ENCODE data around the gene ARL6IP4.

ARL6IP4 gene

DNA sequence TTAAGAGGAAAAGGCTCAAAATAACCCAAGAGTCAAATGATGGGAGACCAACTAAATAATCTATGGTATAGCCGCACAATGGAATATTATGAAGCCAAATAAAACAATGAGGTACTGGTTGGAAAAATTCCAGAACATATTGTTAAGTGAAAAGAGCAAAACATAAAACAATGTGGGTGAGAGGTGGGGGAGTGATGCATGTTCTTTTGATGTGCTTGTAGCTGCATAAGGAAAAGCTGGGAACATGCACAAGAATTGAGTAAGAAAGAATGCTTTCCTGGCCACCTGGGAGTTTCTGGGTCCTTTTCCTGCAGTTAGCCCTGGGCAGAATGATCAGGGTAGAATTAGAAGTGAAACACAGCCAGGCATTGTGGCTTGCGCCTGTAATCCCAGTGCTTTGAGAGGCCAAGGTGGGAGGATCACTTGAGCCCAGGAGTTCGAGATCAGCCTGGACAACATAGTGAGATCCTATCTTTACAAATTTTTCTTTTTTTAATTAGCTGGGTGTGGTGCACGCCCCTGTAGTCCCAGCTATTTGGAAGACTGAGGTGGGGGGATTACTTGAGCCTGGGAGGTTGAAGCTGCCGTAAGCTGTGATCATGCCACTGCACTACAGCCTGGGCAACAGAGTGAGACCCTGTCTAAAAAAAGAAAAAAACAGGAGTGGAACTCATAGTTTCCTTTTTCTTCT lies 22.1 kb upstream of the ARL6IP4 start:
- no peak for DNase-seq (ENCODE audit: low read depth, low spot score)

DNA sequence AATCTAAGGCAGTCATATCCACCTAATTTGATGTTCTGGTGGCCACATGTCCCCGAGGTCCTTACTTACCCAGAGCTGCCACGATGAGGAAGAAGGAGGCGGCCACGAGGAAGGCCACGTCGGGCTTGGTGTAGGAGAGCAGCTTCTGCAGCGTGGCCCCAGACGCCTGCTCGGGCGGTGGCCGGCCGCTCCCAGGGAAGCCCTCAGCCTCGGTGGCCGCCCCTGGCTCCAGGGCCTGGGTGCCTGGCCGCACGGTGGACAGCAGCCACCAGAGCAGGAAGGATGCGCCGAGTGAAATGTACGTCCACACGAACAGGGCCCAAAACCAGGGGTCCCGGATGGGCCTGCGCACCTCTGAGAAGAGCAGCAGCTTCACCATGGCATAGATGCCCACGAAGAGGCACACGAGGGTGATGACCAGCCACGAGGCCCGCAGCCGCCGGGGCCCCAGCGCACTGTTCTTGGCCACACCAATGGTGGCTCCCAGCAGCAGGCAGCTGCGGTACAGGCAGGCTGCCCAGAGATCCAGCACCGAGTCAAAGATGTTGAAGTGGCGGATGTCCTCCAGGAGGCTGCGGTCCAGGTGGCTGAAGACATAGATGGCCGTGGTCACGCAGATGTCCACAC lies 20.8 kb upstream of the ARL6IP4 start:
- DNase-seq (ENCODE audit: low read depth, low spot score): no peak

DNA sequence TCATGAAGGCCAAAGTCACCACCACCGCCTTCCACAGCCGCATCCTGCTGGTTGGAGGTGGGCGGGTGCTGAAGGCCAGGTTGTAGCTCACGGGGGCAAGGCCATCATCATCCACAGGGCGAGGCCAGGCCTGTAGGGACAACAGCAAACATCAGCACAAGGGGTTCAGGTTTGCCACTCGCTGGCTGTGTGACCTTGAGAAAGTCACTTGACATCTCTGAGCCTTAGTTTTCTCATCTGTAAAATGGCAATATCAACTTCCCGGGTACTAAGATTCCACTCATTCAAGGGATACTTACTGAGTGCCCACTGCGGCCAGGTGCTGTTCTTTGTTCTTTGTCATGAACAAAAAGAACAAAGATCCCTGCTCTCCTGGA lies 20.3 kb upstream of the ARL6IP4 start:
- DNase-seq (ENCODE audit: low read depth, low spot score): no peak

DNA sequence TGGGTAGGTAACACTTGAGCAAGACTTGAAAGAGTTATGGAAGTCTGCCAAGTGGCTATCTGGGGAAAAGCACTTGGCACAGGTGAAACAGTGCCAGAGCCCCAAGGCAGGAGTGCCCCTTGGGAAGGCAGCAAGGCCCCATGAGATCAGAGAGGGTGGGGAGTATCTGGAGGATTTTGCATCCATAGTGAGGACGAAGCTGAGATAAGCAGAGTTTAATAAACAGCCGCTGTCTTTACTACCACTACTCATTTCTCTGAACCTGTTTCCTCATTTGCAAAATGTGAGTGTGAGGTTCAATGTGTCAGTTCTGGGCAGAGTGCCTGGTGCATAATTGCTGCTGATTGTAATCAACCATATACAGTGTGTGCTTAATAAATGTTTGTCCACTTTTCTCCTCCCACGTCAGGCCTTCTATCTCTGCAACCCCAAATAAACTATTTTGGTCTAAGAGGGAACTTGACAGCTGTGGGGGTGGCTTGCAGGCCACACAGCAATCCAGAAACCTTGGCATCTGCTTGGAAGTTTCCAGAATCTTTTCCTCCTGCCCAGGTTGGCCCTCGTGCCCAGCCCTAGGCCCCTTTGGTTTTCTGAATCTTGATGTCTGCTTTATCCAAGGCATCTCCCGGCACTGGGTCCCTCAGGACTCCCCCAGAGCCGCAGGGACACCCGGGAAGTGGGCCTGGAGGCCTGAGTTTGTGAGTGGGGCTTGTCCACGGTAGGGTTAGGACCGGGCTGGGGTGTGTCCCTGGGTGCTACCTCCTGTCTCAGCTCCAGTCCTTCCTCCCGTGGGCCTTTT lies 18.8 kb upstream of the ARL6IP4 start:
- no peak for DNase-seq (ENCODE audit: low read depth, low spot score)

DNA sequence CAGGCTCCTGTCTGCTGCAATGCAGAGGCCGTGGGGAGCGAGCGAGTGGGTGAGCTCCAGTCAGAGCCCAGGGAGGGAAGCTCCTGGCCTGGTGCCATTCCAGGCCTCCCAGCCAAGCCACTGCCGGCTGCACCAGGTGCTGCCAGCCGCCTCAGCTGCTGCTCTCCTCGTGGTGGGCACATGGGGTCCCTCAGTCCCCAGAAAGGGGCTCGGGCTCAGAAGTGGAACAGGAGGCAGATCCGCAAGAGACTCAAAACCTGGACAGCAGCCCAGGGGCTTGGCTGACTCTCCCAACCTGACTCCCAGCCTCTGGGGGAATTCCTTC lies 16.6 kb upstream of the ARL6IP4 start:
- no peak for DNase-seq (ENCODE audit: low read depth, low spot score)

DNA sequence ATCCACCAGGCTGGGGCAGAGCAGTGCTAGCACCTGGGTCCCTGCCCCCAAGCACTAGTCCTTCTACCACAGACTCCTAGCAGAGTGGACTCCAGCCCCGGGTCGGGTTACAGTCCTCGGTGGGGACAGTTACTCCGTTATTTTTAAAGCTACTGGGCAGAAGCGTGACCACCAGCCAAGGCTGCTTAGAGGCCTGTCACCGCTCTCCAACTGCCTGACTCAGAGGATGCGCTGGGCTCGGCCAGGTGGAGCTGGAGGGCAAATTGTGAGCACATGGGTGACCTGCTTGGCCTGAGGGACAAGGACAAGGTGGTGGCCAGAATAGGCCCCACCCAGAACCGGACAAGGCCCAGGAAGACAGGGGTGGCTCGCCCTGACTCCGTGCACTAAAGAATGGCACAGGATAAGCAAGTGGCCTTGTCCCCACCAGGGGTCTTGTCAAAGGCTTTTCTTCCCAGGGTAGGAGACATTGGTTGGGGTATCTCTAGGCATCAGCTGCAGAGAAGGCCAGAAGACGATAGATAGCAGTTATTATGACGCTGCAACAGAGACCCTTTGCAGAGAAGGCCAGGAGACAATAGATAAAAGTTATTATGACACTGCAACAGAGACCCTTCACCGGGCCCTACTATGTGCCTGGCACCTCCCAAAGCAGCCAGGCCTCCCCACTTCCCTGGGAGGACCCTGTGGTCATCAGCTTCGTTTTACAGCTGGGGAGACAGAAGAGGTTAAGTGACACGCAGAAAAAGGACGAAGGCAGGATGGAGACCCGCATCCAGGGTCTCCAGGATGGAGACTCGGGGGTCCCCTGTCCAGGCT lies 15.8 kb upstream of the ARL6IP4 start:
- no peak for DNase-seq (ENCODE audit: low read depth, low spot score)

DNA sequence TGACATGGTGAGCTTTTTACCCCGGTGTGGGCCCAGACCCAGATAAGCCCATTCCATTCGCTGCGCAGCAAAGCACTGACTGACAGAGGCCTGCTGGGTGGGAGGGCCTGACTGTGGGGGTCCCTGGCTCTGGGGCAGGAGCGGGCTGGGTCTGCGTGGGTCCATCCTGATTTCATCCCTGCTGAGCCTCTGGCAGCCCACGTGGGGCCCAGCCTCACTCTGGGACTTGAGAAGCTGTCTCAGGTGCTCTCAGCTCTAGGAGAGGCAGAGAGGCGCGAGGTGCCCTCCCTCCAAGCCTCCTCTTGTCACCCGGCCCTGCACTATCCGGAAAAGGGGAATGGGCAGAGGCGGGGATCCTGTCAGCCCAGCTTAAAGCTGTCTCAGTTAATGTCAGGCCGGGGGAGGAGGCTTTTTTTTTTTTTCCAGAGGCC lies 15.1 kb upstream of the ARL6IP4 start:
- no peak for DNase-seq (ENCODE audit: low read depth, low spot score)

DNA sequence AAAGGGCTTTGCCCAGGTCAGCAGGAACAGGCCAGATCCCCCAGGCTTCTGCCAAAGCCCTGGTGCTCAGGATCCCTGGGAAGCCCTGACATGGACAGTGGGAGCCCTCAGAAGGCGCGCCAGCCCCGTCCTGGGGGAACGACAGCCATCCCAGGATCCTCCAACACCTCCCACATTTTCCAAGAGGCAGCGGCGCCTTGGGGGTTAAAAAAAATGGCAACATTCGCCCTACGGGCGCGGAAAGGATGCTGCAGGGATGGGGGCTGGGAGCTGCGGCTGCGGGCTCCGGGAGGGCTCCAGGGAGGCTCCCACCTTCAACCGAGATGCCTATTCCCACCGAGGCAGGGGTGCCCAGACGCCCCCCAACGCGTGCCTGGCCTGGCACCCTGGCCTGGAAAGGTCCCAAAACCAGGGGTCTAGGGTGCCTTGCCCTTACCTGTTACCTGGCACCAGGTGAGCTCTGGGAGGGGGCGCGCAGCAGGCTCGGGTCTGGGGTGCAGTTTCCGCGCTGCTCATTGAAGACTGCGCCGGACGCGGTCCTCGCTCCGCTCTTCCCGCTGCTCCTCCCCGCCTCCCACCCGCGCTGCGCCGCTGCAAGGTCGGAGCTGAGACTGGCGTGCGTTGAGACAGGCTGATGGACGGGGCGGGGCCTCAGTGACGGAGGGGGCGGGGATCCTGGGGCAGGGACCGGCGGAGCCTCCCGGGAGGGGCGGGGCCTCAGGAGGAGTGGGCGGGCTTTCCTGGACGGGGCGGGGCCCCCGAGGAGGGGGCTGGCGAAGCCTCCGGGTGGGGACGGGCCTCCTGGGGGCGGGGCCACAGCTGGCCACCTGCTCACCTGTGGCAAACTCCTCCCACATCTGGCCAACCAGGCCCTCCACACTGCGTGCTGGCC lies 14.4 kb upstream of the ARL6IP4 start, which contains the start of gene ABCB9:
ABCB9 (minus strand) TSS at position 613 of the 892 bp plus-strand sequence. CDS start 6,228 bp downstream, outside the sequence.
- DNase-seq (ENCODE audit: low read depth, low spot score): no peak

DNA sequence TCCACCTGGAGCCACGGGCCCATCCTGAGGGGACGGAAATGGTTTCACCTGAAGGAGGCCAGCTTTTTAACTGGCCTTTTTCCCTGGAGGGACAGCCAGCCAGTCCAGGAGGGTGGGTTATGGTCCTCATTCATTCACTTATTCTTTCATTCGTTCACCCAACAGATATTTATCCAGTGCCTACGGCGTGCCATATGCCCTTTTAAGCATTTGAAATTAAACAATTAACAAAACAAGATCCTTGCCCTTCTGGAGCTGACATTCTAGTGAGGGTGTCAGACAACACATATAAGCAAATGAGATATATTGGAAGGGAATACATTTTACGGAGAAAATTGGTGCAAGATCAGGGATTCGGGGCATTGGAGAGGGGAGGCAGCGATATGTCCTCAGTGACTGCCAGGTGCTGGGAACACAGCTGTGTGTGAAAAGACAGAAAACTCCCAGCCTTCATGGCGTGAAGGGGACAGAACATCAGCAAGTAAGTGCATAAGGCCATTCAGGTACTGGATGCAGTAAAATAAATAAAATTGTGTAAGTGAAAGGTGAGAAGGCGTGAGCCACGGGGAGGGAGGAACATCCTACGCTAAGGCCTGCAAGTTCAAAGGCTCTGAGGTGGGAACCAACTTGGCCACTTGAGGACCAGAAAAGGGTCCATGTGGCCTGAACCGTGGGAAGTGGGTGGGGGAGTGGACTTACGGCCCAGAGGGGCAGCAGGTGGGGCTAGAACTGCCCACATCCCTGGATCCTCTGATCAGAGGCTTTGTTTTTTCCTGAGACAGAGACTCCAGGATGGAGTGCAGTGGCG lies 13.5 kb upstream of the ARL6IP4 start:
- no peak for DNase-seq (ENCODE audit: low read depth, low spot score)

DNA sequence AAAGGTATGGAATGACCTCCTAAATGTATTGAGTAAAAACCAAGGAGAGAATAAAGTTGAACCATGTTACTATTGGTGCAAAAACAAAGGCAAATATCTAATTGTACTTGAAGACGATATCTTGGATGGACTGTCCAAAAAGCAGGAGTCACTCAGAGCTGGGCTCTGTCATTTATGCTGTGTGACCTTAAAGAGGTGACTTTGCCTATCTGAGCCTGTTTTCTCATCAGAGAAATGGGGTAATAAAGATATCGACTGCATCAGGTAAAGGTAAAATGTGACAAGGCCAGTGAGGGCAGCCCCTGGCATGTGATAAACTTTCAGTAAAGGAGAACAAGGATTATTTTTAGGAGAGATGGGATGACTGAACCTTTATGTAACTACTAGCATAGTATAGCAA lies 12.4 kb upstream of the ARL6IP4 start:
- DNase-seq (ENCODE audit: low read depth, low spot score): no peak

DNA sequence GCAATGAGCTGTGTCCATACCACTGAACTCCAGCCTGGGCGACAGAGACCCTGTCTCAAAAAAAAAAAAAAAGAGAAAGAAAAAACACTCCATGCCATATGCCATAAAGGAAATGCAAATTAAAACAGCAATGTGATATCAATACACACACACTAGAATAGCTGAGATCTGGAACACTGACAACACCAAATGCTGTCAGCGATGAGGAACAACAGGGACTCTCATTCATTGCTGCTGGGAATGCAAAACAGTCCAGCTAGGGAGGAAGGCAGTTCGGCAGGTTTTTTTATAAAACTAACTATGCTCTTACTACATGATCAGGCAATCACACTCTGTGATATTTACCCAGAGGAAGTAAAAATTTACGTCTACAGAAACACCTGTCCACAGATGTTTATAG lies 10.8 kb upstream of the ARL6IP4 start:
- no peak for DNase-seq (ENCODE audit: low read depth, low spot score)

DNA sequence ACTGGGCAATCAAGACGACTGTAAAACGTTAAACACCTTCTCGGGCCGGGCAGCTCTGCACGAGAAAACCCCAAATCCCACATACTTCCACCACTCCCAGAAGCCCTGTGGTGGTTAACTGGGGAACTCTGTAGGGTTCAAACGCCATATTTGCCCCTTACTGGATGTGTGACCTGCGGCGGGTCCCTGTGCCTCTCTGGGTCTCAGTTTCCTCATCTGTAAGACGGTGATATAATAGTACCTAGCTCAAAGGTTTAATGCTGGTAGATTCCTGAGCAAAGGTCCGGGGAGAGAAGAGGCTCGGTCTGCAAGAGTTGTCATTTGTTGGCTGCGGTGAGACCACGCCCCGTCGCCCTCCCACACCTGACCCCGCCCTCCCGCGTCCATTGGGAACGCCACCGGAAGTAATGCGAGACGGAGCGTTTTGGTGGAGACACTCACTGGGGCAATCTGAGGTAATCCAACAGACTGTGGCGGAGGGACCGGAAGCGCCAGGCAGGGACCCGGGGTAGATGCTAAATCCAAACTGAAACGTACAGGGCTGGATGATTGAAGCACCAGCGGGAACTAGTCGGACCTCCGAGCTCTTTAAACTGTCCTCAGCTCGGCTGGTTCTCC lies 6.1 kb upstream of the ARL6IP4 start:
- peak; percentile 97 for DNase-seq (ENCODE audit: low read depth, low spot score)

DNA sequence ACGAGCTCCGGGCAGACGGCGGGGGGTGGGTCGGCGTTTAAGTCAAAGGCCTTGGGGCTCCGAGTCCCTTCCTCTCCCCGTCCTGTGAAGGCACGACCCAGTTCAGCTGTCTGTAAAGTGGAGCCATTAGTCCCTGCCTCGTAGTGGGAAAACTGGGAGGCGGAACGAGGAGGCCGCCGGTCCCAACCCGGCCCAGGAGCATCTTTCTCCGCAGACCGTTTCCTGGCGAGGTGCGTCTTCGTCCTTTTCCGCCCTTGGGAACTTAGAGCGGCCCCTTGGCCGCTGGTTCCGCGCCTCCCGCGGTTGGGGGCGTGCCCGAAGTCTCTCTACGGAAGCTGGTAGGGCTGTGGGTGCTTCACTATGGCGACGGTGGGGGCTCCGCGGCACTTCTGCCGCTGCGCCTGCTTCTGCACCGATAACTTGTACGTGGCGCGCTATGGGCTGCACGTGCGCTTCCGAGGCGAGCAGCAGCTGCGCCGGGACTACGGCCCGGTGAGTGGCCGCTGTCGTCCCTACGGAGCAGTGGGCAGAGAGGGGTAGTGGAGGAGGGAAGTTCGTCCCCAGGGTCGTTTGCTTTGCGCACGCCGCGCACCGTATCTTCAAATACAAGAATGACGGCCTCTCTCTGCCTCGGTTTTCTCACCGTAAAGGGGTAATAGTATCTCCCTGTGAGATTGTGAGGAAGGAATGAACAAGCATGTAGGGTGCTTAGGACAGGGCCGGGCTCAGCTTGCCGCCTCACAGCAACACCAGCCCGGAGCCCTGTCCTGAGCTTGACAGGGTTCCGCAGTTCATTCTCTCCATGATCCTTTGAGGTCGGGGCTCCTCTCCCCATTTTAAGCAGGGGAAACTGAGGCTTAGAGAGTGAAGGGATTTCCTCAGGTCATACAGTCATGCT lies 5.3 kb upstream of the ARL6IP4 start, which contains the start of gene OGFOD2:
OGFOD2 (plus strand) TSS at position 353 of the 898 bp plus-strand sequence; CDS start at position 361, 8 bp downstream.
- peak; percentile 74 for DNase-seq (ENCODE audit: low read depth, low spot score)

DNA sequence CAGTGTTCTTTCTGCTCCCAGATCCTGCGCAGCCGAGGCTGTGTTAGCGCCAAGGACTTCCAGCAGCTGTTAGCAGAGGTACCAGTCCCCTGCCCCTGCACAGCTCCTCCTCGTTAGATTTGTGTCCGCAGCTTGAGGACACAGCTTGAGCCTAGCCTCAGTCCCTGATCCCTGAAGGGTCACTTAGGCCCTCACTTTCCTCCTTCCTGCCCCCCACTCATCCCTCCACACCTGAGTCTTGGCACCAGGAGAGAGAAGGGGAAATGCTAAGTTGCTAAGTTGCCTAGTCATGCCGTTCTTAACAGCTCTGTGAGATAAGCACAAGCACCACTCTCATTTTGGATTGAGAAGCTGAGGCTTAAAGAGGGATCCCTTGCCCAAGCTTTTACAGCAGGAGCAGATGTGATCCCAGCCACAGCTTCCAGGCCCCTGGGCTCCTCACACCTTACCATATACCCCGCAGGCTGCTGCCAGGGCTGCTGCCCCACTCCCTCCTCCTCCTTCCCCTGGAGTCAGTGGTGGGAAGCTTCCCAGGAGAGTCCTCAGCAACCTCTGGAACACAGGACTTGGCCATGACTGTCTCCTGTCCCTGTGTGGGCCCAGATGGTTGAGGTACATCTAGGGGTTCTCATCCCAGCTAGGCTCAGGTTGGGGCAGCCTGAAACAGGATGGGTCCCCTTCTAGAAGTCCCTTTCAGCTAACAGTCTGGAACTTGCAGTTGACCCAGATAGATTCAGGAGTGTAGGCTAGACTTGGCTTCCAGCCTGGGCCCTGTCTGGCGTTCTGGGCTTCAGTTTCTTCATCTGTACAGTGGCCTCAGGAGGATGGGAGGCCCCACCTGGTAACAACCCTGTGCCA lies 4.5 kb upstream of the ARL6IP4 start:
- no peak for DNase-seq (ENCODE audit: low read depth, low spot score)

DNA sequence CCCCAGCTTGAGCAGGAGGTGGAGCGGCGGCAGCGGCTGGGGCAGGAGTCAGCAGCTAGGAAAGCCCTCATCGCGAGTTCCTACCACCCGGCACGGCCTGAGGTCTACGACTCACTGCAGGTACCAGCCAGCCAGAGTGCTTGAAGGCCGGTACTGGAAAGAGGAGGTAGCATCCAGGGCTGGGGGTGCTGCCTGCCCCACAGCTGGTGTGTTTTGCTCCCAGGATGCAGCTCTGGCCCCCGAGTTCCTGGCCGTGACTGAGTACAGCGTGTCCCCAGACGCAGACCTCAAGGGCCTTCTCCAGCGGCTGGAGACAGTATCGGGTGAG lies 3.9 kb upstream of the ARL6IP4 start:
- DNase-seq (ENCODE audit: low read depth, low spot score): no peak

DNA sequence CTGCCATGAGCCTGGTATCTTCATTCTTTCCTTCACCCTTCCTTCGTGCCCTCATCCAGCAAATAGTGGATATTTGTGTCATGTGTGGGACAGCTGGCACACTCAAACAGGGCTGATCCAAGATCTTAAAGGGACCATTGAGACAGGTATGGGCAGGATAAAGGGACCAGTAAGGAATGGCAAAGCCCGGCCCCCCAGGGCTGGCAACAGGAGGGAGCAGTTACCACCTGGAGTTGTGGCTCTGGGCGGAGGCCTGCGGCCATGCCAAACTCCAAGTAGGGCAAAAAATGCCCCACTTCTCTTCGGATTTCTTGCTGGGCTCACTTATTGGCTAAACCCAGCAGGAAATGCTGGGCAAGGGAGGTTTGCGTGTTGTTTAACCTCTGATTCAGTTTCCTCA lies 3.3 kb upstream of the ARL6IP4 start:
- no peak for DNase-seq (ENCODE audit: low read depth, low spot score)

DNA sequence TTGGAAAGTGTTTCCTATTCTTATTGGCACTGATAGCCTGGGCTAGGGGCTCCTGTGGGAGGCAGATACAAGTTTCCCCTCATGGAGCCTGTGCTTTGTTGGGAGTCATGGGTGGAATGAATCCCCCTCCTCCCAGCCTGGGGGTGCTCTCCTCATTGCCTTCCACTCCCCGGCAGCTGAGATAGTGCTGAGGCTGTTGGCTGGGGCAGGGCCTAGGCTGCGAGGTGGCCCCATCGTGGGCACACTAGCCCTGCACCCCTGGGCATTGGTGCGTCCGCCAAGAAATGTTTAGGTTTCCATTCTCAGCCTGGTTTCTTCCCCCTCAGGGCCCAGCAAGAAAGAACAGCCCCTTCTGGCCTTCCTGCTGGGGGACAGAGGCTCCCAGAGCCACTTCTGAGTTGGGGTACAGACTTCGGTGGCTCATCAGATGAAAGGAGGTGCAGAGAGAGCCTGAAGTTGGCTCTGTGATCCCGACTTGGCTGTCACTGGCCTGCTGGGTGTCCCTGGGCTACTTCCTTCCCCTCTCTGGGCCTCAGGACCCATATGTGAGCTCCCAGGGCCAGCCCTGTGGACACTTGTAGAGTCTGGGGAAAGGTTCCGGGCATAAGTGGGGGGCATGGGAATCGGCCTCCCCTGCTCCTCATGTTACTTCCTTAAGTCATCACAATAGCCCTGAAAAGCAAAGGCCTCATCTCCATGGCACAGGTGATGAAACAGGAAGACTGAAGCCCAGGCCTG lies 2.7 kb upstream of the ARL6IP4 start:
- no peak for DNase-seq (ENCODE audit: low read depth, low spot score)

All from smooth muscle cell of the brain vasculature (primary cell).